ENCODE measurements around the gene RAB5A.
"Not testable (repeated sequence)": the region's sequence is repeated elsewhere in the genome, so short reads cannot be mapped to it uniquely, and the experiment has no call there.

The RAB5A gene

GRCh38 chr3:20015525-20015924 lies 68.6 kb downstream of the RAB5A start:
- Histone ChIP-seq H3K36me3 (ENCODE audit: control insufficient read depth in 1 of 2, insufficient read depth in 2 of 2, low read length in 2 of 2) (no peaks in the 10 kb centered on the region), H3K9ac (ENCODE audit: low read depth in 1 of 2, low read length in 2 of 2) (no peak overlapping the region), H3K27me3 (ENCODE audit: control insufficient read depth in 1 of 2, insufficient read depth in 2 of 2, low read length in 2 of 2) (no peaks in the 10 kb centered on the region), H3K4me3 (ENCODE audit: low read depth in 1 of 2, low read length in 2 of 2) (no peak overlapping the region), H3K27ac (ENCODE audit: low read depth, low read length) (no peak overlapping the region), H3K4me1 (ENCODE audit: control insufficient read depth in 1 of 2, insufficient read depth in 2 of 2, low read length in 2 of 2) (no peaks in the 10 kb centered on the region), H3K9me3 (ENCODE audit: control insufficient read depth in 1 of 2, low read length in 2 of 2) (no peaks in the 10 kb centered on the region)

GRCh38 chr3:20016076-20016475 lies 69.2 kb downstream of the RAB5A start:
- H3K27ac ChIP-seq (ENCODE audit: low read depth, low read length); H3K27me3 ChIP-seq (ENCODE audit: control insufficient read depth in 1 of 2, insufficient read depth in 2 of 2, low read length in 2 of 2); H3K9me3 ChIP-seq (ENCODE audit: control insufficient read depth in 1 of 2, low read length in 2 of 2); H3K36me3 ChIP-seq (ENCODE audit: control insufficient read depth in 1 of 2, insufficient read depth in 2 of 2, low read length in 2 of 2); H3K4me1 ChIP-seq (ENCODE audit: control insufficient read depth in 1 of 2, insufficient read depth in 2 of 2, low read length in 2 of 2); H3K4me3 ChIP-seq (ENCODE audit: low read depth in 1 of 2, low read length in 2 of 2); H3K9ac ChIP-seq (ENCODE audit: low read depth in 1 of 2, low read length in 2 of 2): not testable (repeated sequence)

GRCh38 chr3:20022954-20023622 lies 76.2 kb downstream of the RAB5A start:
- Histone ChIP-seq H3K9ac (ENCODE audit: low read depth in 1 of 2, low read length in 2 of 2) (no peak overlapping the region), H3K4me1 (ENCODE audit: control insufficient read depth in 1 of 2, insufficient read depth in 2 of 2, low read length in 2 of 2) (peaks cover 4 to 10% of the 10 kb centered on the region in 2 donors), H3K27ac (ENCODE audit: low read depth, low read length) (no peak overlapping the region), H3K27me3 (ENCODE audit: control insufficient read depth in 1 of 2, insufficient read depth in 2 of 2, low read length in 2 of 2) (no peaks in the 10 kb centered on the region), H3K4me3 (ENCODE audit: low read depth in 1 of 2, low read length in 2 of 2) (no peak overlapping the region), H3K36me3 (ENCODE audit: control insufficient read depth in 1 of 2, insufficient read depth in 2 of 2, low read length in 2 of 2) (no peaks in the 10 kb centered on the region), H3K9me3 (ENCODE audit: control insufficient read depth in 1 of 2, low read length in 2 of 2) (no peaks in the 10 kb centered on the region)

DNA sequence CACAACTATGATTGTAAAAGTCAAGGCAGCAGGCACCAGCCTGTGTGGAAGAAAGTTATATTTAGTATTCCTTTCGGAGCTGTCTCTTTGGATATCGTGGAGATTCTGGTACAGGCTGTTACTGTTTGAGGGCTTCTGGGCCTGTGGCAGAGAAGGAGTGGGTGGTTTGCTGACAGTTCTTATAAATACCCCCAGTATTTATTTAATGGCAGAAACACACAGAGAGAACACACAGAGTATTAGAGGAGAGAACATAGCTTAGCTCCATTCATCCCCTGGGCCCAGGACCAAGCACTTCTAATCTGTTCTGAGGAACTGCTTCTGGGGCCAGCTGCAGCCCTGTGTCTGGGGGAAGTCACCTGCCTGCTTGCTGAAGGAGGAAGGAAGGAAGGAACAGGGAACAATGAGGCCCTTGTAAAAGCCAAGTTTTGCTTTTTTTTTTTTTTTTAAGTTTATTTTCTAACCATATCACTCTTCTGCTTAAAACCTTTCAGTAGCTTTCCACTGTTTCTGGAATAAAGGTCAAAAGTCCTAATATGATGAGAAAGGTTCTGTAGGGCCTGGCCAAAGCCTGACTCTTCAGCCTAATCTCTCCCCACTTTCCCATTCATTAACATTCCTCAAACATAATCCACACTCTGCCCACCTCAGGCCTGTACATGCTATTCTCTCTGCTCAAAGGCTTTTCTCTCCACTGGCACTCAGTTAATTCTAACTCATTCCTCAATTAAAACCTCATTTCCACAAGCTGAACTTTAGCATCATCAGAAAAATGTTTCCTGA lies 76.9 kb downstream of the RAB5A start:
- Histone ChIP-seq H3K4me1 (ENCODE audit: control insufficient read depth in 1 of 2, insufficient read depth in 2 of 2, low read length in 2 of 2) (peaks cover 4 to 10% of the 10 kb centered on the region in 2 donors), H3K27me3 (ENCODE audit: control insufficient read depth in 1 of 2, insufficient read depth in 2 of 2, low read length in 2 of 2) (no peaks in the 10 kb centered on the region), H3K4me3 (ENCODE audit: low read depth in 1 of 2, low read length in 2 of 2) (no peak overlapping the region), H3K9me3 (ENCODE audit: control insufficient read depth in 1 of 2, low read length in 2 of 2) (no peaks in the 10 kb centered on the region), H3K9ac (ENCODE audit: low read depth in 1 of 2, low read length in 2 of 2) (no peak overlapping the region), H3K36me3 (ENCODE audit: control insufficient read depth in 1 of 2, insufficient read depth in 2 of 2, low read length in 2 of 2) (no peaks in the 10 kb centered on the region), H3K27ac (ENCODE audit: low read depth, low read length) (no peak overlapping the region)

DNA sequence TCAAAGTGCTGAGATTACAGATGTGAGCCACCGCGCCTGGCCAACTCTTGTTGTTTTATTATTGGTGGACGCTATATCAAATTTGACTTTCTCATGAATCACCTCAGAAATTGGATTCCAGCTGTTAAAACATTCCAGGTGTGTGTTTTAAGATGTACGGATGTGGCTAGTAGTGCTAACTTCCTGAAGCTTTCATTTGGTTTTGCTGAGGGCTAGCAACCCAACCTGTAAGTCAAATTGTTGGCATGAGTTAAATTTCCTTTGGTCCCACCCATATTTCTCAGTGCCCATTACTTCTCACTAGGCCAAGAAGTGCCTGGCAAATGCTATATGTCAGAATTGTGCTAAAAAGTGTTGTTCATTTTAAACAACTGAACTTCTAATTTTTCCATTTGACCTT lies 80.2 kb downstream of the RAB5A start:
- H3K9me3 ChIP-seq (ENCODE audit: control insufficient read depth in 1 of 2, low read length in 2 of 2), result no peaks in the 10 kb centered on the region
- no peak overlapping the region for H3K27ac ChIP-seq (ENCODE audit: low read depth, low read length)
- H3K27me3 ChIP-seq (ENCODE audit: control insufficient read depth in 1 of 2, insufficient read depth in 2 of 2, low read length in 2 of 2), result no peaks in the 10 kb centered on the region
- H3K4me3 ChIP-seq (ENCODE audit: low read depth in 1 of 2, low read length in 2 of 2), result no peak overlapping the region
- no peaks in the 10 kb centered on the region for H3K36me3 ChIP-seq (ENCODE audit: control insufficient read depth in 1 of 2, insufficient read depth in 2 of 2, low read length in 2 of 2)
- no peak overlapping the region for H3K9ac ChIP-seq (ENCODE audit: low read depth in 1 of 2, low read length in 2 of 2)
- peaks cover 4 to 10% of the 10 kb centered on the region in 2 donors for H3K4me1 ChIP-seq (ENCODE audit: control insufficient read depth in 1 of 2, insufficient read depth in 2 of 2, low read length in 2 of 2)

GRCh38 chr3:20028905-20029331 lies 82.0 kb downstream of the RAB5A start:
- Histone ChIP-seq H3K36me3 (ENCODE audit: control insufficient read depth in 1 of 2, insufficient read depth in 2 of 2, low read length in 2 of 2) (no peaks in the 10 kb centered on the region), H3K27me3 (ENCODE audit: control insufficient read depth in 1 of 2, insufficient read depth in 2 of 2, low read length in 2 of 2) (no peaks in the 10 kb centered on the region), H3K4me1 (ENCODE audit: control insufficient read depth in 1 of 2, insufficient read depth in 2 of 2, low read length in 2 of 2) (peaks cover 0 to 3% of the 10 kb centered on the region in 2 donors), H3K9me3 (ENCODE audit: control insufficient read depth in 1 of 2, low read length in 2 of 2) (no peaks in the 10 kb centered on the region), H3K27ac (ENCODE audit: low read depth, low read length) (no peak overlapping the region), H3K4me3 (ENCODE audit: low read depth in 1 of 2, low read length in 2 of 2) (no peak overlapping the region), H3K9ac (ENCODE audit: low read depth in 1 of 2, low read length in 2 of 2) (no peak overlapping the region)

GRCh38 chr3:20031939-20032338 lies 85.0 kb downstream of the RAB5A start:
- H3K36me3 ChIP-seq (ENCODE audit: control insufficient read depth in 1 of 2, insufficient read depth in 2 of 2, low read length in 2 of 2), result not testable (repeated sequence)

More at GRCh38 chr3:20031939-20032338, 85.0 kb downstream of the RAB5A start:
- not testable (repeated sequence) for H3K27ac ChIP-seq (ENCODE audit: low read depth, low read length); H3K27me3 ChIP-seq (ENCODE audit: control insufficient read depth in 1 of 2, insufficient read depth in 2 of 2, low read length in 2 of 2); H3K9me3 ChIP-seq (ENCODE audit: control insufficient read depth in 1 of 2, low read length in 2 of 2); H3K9ac ChIP-seq (ENCODE audit: low read depth in 1 of 2, low read length in 2 of 2); H3K4me3 ChIP-seq (ENCODE audit: low read depth in 1 of 2, low read length in 2 of 2); H3K4me1 ChIP-seq (ENCODE audit: control insufficient read depth in 1 of 2, insufficient read depth in 2 of 2, low read length in 2 of 2)

Measured in duodenal mucosa (tissue), 2 donors.